ENCODE data around the gene ADGRL1. TPM values are rescaled to one million over a fixed set of nuclear protein-coding genes. Genes with fewer than 3 reads are reported as not detected.
"Not testable (repeated sequence)": the region's sequence is repeated elsewhere in the genome, so short reads cannot be mapped to it uniquely, and the experiment has no call there.

The ADGRL1 gene
- total RNA-seq, 2 experiments from 2014 or later, result 2.6 to 8.2 TPM

DNA sequence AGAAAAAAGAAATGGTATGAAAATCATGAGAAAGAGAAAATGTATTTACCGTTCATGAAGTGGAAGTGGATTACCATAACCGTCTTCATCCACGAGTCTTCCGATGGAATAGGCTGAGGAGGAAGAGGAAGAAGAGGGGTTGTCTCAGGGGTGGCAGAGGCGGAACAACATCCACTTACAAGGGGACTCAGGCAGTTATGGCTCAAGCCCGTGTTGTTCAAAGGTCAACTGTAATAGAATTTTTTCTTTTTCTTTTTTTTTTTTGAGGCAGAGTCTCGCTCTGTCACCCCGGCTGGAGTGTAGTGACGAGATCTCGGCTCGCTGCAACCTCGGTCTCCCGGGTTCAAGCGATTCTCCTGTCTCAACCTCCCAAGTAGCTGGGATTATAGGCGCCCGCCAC is 16.9 kb upstream of the ADGRL1 start:
- Histone ChIP-seq H3K9me2 (ENCODE audit: insufficient read depth, low read length) (no peaks in the 10 kb centered on the region), H3K4me3 (ENCODE audit: low read depth, low read length, poor library complexity, severe bottlenecking) (no peak overlapping the region), H3K4me2 (ENCODE audit: low read length) (no peak overlapping the region), H3K79me2 (ENCODE audit: insufficient read depth, low read depth, low read length) (no peaks in the 10 kb centered on the region), H3K9me3 (ENCODE audit: low read length) (no peaks in the 10 kb centered on the region), H2AFZ (ENCODE audit: low read length) (no peak overlapping the region), H3K4me1 (ENCODE audit: insufficient read depth, low read length, poor library complexity, severe bottlenecking) (no peaks in the 10 kb centered on the region), H3K36me3 (ENCODE audit: insufficient read depth, low read length) (no peaks in the 10 kb centered on the region), H3K27ac (ENCODE audit: low read depth, low read length, poor library complexity, severe bottlenecking) (no peak overlapping the region), H4K20me1 (ENCODE audit: insufficient read depth, low read length) (no peaks in the 10 kb centered on the region)
- ChIA-PET POLR2A (interaction anchor here (0.6 kb wide), 2 partner anchors 39 to 700 kb away, joined by 3 to 4 read pairs; no protein-coding TSS in a partner anchor), CTCF (ENCODE audit: unreplicated experiment) (no interaction called here)
- no peak for DNase-seq (ENCODE audit: low spot score)
- no peak for TF ChIP-seq EZH2phosphoT487 (IDR thresholded peaks at IDR 0.05; ENCODE audit: borderline replicate concordance, low read depth, low read length)
- TF ChIP-seq, protein P1, sequence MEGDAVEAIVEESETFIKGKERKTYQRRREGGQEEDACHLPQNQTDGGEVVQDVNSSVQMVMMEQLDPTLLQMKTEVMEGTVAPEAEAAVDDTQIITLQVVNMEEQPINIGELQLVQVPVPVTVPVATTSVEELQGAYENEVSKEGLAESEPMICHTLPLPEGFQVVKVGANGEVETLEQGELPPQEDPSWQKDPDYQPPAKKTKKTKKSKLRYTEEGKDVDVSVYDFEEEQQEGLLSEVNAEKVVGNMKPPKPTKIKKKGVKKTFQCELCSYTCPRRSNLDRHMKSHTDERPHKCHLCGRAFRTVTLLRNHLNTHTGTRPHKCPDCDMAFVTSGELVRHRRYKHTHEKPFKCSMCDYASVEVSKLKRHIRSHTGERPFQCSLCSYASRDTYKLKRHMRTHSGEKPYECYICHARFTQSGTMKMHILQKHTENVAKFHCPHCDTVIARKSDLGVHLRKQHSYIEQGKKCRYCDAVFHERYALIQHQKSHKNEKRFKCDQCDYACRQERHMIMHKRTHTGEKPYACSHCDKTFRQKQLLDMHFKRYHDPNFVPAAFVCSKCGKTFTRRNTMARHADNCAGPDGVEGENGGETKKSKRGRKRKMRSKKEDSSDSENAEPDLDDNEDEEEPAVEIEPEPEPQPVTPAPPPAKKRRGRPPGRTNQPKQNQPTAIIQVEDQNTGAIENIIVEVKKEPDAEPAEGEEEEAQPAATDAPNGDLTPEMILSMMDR (conservative IDR thresholded peaks at IDR 0.05; ENCODE audit: low read length), result no peak
- intact Hi-C loops (cut with micrococcal nuclease; ENCODE audit: unreplicated experiment), result no loop called here
- BruUV-seq (replicated peaks), result no TSS peak

DNA sequence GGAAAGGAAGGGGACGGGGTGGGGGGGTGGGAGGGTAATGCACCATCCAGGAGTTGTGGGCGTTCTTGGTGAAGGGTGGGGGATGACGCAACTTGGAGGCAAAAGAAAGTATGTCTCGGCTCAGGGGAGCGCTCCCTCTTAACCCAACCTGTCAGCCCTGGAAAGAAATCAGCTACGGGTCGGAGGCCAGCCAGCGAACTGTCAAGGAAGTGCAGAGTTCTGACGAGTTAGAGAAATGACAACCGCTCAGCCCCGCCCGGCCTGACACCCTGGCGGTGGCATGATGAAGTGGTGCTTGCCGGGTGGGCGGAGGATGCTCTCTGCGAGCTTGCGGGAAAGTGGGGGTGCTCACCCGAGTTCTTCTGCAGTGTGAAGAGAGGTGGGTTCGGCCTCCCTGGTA is 15.4 kb upstream of the ADGRL1 start:
- intact Hi-C loops (cut with micrococcal nuclease; ENCODE audit: unreplicated experiment); H3K36me3 ChIP-seq (ENCODE audit: insufficient read depth, low read length); H3K9me2 ChIP-seq (ENCODE audit: insufficient read depth, low read length); H3K27ac ChIP-seq (ENCODE audit: low read depth, low read length, poor library complexity, severe bottlenecking); H3K4me3 ChIP-seq (ENCODE audit: low read depth, low read length, poor library complexity, severe bottlenecking); H4K20me1 ChIP-seq (ENCODE audit: insufficient read depth, low read length); BruUV-seq (replicated peaks); CTCF ChIA-PET (ENCODE audit: unreplicated experiment); POLR2A ChIA-PET; H2AFZ ChIP-seq (ENCODE audit: low read length); H3K79me2 ChIP-seq (ENCODE audit: insufficient read depth, low read depth, low read length); H3K4me1 ChIP-seq (ENCODE audit: insufficient read depth, low read length, poor library complexity, severe bottlenecking); H3K9me3 ChIP-seq (ENCODE audit: low read length): not testable (repeated sequence)
- peak overlapping the region; percentile 32; the same call in 1 of the 2 replicates for H3K4me2 ChIP-seq (ENCODE audit: low read length)
- TF ChIP-seq, protein P1 (conservative IDR thresholded peaks at IDR 0.05; ENCODE audit: low read length), result 0 out of 2 replicates have a peak, but pooled peaks have one; percentile 33
- peak; percentile 58 for DNase-seq (ENCODE audit: low spot score)

DNA sequence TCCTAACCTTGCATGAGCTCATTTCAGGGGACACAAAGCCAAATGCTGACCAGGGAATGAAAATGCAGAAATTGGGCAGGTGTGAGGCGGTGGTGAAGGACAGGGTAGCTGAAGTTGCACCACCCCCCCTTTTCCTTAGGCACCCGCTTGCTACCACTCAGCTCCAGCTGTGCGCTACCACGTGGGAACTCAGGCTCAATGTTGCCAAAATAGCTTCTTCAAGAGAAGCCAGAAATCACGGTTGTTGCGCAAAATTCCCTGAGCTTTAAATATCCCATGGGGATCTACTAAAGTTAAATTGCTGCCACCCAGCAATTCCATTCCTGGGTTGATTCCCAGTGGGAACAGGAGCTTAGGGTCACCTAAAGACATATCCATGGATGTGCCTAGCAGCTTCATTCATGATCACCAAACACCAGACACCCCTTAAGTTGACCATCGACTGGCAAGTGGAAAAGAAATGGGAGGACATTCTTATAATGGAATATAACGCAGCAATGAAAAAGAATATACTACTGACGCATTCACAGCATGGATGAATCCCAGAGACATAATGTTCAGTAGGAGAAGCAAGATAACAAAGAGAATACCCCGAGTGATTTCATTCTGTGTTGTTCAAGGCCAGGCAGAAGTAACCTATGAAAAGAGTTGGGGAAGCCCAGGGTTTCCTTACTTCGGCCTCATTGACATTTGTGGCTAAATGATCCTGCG is 12.8 kb upstream of the ADGRL1 start:
- H3K4me3 ChIP-seq (ENCODE audit: low read depth, low read length, poor library complexity, severe bottlenecking), result no peak overlapping the region
- ChIA-PET CTCF (ENCODE audit: unreplicated experiment) (no interaction called here), POLR2A (no interaction called here)
- TF ChIP-seq EZH2phosphoT487 (IDR thresholded peaks at IDR 0.05; ENCODE audit: borderline replicate concordance, low read depth, low read length), result no peak
- TF ChIP-seq, protein P1 (conservative IDR thresholded peaks at IDR 0.05; ENCODE audit: low read length), result no peak
- no peaks in the 10 kb centered on the region for H4K20me1 ChIP-seq (ENCODE audit: insufficient read depth, low read length)
- no peaks in the 10 kb centered on the region for H3K79me2 ChIP-seq (ENCODE audit: insufficient read depth, low read depth, low read length)
- H3K4me2 ChIP-seq (ENCODE audit: low read length), result no peak overlapping the region
- H3K9me2 ChIP-seq (ENCODE audit: insufficient read depth, low read length), result no peaks in the 10 kb centered on the region
- no peak overlapping the region for H2AFZ ChIP-seq (ENCODE audit: low read length)
- no peak overlapping the region for H3K27ac ChIP-seq (ENCODE audit: low read depth, low read length, poor library complexity, severe bottlenecking)
- no TSS peak for BruUV-seq (replicated peaks)
- H3K9me3 ChIP-seq (ENCODE audit: low read length), result no peaks in the 10 kb centered on the region
- no peak for DNase-seq (ENCODE audit: low spot score)
- no peaks in the 10 kb centered on the region for H3K4me1 ChIP-seq (ENCODE audit: insufficient read depth, low read length, poor library complexity, severe bottlenecking)
- H3K36me3 ChIP-seq (ENCODE audit: insufficient read depth, low read length), result no peaks in the 10 kb centered on the region
- intact Hi-C loops (cut with micrococcal nuclease; ENCODE audit: unreplicated experiment), result no loop called here

DNA sequence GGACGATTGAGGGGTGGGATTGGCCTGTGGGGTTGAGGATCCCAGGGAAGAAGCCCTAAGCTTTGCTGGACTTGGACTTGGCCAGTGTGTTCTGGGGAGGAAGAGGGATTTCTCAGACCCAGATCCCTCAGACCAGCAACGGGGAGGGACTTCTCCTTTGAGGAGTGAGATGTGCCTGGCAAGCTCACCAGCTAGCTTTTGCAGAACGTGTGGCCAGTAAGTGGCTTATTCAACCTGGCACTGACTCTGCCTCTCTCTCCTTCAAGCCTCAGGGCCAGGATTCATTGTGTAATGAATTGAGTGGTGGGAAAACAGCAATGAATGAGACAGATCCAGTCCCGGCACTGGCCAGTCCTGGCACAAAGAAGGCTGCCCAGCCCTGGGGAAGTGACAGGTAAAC is 11.9 kb upstream of the ADGRL1 start:
- H3K4me1 ChIP-seq (ENCODE audit: insufficient read depth, low read length, poor library complexity, severe bottlenecking); H4K20me1 ChIP-seq (ENCODE audit: insufficient read depth, low read length); H3K4me3 ChIP-seq (ENCODE audit: low read depth, low read length, poor library complexity, severe bottlenecking); CTCF ChIA-PET (ENCODE audit: unreplicated experiment); H3K4me2 ChIP-seq (ENCODE audit: low read length); intact Hi-C loops (cut with micrococcal nuclease; ENCODE audit: unreplicated experiment); DNase-seq (ENCODE audit: low spot score); BruUV-seq (replicated peaks); H2AFZ ChIP-seq (ENCODE audit: low read length); H3K36me3 ChIP-seq (ENCODE audit: insufficient read depth, low read length); H3K27ac ChIP-seq (ENCODE audit: low read depth, low read length, poor library complexity, severe bottlenecking); H3K79me2 ChIP-seq (ENCODE audit: insufficient read depth, low read depth, low read length); H3K9me2 ChIP-seq (ENCODE audit: insufficient read depth, low read length); H3K9me3 ChIP-seq (ENCODE audit: low read length); POLR2A ChIA-PET: not testable (repeated sequence)

Data from OCI-LY7 (cell line).